Type B pancreatic cell (in vitro differentiated cells): ENCODE results near the gene TMEM9B. TPM values are rescaled to one million over a fixed set of nuclear protein-coding genes. Genes with fewer than 3 reads are reported as not detected.

Experiments
- DNase-seq: peaks from one replicate; pipeline ENCODE4 v3.0.0; 2021; ENCODE audit warnings: mixed read lengths; ENCODE audit not compliant: unreplicated experiment; ENCODE audit errors: extremely low spot score
- H3K27ac Mint-ChIP-seq: 2 replicates; pipeline ENCODE4 v1.8.0; 2021; ENCODE audit warnings: mild to moderate bottlenecking, mixed read lengths
- H3K27me3 Mint-ChIP-seq: 2 replicates; pipeline ENCODE4 v1.8.0; 2021; ENCODE audit warnings: mixed read lengths
- H3K36me3 Mint-ChIP-seq: 2 replicates; pipeline ENCODE4 v1.8.0; 2021; ENCODE audit warnings: mixed read lengths
- H3K4me1 Mint-ChIP-seq: one replicate; pipeline ENCODE4 v1.8.0; 2021; ENCODE audit warnings: mixed read lengths; ENCODE audit not compliant: unreplicated experiment
- H3K4me3 Mint-ChIP-seq: 2 replicates; pipeline ENCODE4 v1.8.0; 2021; ENCODE audit warnings: mild to moderate bottlenecking, mixed read lengths
- H3K9me3 Mint-ChIP-seq: 2 replicates; pipeline ENCODE4 v1.8.0; 2021; ENCODE audit warnings: mixed read lengths
- total RNA-seq: library from RNA; stranded (reverse); gene quantifications from 2 replicates; pipeline ENCODE4 v1.2.1, GENCODE V29; 2021; ENCODE audit warnings: low replicate concordance
- TF ChIP-seq, protein P1 (sequence below): fragments of 200-600 bp; sonication (generic); conservative IDR thresholded peaks from 2 replicates; pipeline ENCODE4 v1.5.0; 2021; ENCODE audit warnings: antibody characterized with exemption, mild to moderate bottlenecking

Gene TMEM9B
- total RNA-seq, 1 donor from 2014 or later: 26.1 TPM

DNA sequence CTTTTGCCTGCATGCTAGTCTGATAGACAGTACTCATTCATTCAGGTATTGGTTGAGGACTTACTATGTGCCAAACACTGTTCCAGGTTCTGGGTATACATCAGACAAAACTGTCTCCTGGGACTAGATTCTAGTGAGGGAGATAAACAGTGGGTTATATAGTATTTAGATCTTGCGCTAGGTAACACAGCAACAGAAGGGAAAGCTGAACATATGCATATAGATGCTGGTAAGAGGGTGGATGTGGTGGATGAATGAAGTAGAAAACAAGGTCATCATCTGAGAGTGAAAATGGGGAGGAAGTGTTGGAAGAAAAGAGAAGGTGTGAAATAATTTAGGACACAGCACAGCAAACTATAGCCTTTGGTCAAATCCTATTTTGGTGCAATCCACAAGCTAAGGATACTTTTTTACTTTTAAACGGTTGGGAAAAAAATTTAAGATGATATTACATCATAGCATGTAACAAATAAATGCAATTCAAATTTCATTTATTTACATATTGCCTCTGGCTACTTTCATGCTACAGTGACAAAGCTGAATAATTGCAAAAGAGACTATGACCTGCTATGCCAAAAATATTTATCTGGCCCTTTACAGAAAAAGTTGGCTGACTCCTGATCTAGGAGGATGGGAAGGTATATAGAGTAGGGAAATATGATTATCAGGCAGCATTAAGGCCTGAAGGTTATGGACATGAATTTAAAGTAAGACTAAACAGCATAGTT, 7.1 kb upstream of the TMEM9B start:
- Mint-ChIP-seq H3K27ac (no peak overlapping the region), H3K4me3 (no peak overlapping the region), H3K9me3 (no peaks in the 10 kb centered on the region), H3K27me3 (no peaks in the 10 kb centered on the region), H3K4me1 (no peaks in the 10 kb centered on the region), H3K36me3 (peaks cover 5% of the 10 kb centered on the region)
- DNase-seq: no peak
- TF ChIP-seq, protein P1, sequence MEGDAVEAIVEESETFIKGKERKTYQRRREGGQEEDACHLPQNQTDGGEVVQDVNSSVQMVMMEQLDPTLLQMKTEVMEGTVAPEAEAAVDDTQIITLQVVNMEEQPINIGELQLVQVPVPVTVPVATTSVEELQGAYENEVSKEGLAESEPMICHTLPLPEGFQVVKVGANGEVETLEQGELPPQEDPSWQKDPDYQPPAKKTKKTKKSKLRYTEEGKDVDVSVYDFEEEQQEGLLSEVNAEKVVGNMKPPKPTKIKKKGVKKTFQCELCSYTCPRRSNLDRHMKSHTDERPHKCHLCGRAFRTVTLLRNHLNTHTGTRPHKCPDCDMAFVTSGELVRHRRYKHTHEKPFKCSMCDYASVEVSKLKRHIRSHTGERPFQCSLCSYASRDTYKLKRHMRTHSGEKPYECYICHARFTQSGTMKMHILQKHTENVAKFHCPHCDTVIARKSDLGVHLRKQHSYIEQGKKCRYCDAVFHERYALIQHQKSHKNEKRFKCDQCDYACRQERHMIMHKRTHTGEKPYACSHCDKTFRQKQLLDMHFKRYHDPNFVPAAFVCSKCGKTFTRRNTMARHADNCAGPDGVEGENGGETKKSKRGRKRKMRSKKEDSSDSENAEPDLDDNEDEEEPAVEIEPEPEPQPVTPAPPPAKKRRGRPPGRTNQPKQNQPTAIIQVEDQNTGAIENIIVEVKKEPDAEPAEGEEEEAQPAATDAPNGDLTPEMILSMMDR: no peak

DNA sequence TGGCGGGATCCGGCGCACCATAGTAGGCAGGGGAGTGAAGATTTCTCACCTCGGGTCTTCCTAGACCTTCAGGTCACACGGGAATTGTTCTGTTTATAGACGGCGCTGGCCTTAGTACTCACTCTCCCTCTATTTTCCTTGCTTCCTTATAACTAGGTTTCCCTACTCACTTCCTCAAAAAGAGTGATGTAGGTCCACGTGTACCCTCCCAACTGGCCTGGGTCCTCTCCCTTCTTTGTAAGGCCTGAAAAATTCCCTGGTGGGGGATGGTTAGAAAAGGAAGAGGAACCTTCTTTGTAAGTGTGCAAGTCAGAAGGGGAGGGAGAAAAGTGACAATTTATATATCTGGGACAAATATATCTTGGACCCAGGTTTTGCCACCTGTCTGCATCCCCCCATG, 2.9 kb upstream of the TMEM9B start:
- Mint-ChIP-seq H3K27ac (no peak overlapping the region), H3K4me1 (peaks cover 18% of the 10 kb centered on the region), H3K4me3 (peak overlapping the region; percentile 65), H3K36me3 (no peaks in the 10 kb centered on the region), H3K27me3 (no peaks in the 10 kb centered on the region), H3K9me3 (no peaks in the 10 kb centered on the region)
- TF ChIP-seq, protein P1: no peak
- DNase-seq: no peak

DNA sequence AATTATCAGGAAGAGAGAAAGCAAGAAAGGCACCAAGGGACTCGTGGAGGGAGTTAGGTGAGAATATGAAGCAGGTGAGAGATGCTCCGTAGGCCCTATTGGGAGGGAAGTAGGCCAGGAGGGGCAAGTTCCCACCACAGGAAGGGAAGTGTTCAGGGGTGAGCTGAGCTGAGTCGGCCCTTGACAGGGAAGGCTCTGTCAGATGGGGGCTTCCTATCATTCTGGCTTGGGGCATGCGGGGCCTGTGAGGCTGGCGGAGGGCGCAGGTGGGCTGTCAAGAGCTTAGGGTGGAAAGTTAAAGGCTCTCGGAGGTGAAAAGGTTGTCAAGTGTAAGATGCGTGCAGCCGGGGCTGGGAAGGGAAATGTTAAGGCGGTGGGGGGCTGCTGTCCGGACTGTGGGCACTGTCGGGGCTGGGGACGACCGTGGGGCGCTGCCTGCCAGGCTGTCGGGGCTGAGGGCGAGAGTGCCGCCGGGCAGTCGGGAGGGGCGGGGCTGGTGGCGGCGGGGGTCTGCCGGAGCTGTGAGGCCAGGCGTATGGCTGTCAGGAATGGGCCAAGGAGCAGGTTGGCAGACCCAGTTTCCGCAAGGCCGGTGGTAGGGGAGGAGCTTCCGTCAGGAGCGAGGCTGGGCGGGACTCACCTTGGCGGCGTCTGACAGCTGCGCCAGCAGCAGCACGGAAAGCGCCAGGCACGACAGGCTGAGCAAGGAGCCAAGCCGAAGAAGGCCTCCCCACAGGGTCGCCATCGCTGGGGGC, 496 bp downstream of the TMEM9B start:
- H3K36me3 Mint-ChIP-seq: no peaks in the 10 kb centered on the region
- no peaks in the 10 kb centered on the region for H3K9me3 Mint-ChIP-seq
- H3K27ac Mint-ChIP-seq: peak overlapping the region; percentile 92
- peak overlapping the region; percentile 95 for H3K4me3 Mint-ChIP-seq
- TF ChIP-seq, protein P1: no peak
- H3K27me3 Mint-ChIP-seq: no peaks in the 10 kb centered on the region
- peak; percentile 73 for DNase-seq
- H3K4me1 Mint-ChIP-seq: peaks cover 18% of the 10 kb centered on the region

- Mint-ChIP-seq H3K27me3 (no peaks in the 10 kb centered on the region), H3K9me3 (no peaks in the 10 kb centered on the region), H3K4me1 (peaks cover 18% of the 10 kb centered on the region), H3K4me3 (peak overlapping the region; percentile 95), H3K27ac (peak overlapping the region; percentile 92), H3K36me3 (no peaks in the 10 kb centered on the region)
- TF ChIP-seq, protein P1: no peak
- no peak for DNase-seq
Observed at GRCh38 chr11:8962841-8963240, 1.4 kb downstream of the TMEM9B start.

DNA sequence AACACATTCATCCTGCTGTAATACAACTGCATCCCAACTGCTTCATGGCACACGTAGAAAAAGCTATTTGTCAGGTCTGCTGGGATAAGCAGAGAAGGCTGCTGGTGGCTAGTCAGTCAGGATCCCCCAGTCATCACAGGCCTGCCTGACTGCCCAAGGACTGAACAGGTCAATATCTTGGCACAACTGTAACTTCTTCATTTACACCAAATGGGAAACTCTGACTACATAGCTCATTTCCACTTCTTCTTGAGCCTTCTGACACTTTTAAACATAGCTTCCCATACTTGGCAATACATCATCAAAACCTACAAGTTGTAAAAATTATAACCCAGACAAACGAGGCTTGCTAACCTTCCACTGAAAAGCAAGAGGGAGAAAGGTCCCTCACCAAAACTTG, 2.8 kb downstream of the TMEM9B start:
- Mint-ChIP-seq H3K36me3 (no peaks in the 10 kb centered on the region), H3K4me1 (peaks cover 18% of the 10 kb centered on the region), H3K4me3 (no peak overlapping the region), H3K9me3 (no peaks in the 10 kb centered on the region), H3K27ac (no peak overlapping the region), H3K27me3 (no peaks in the 10 kb centered on the region)
- DNase-seq: no peak
- TF ChIP-seq, protein P1: no peak
